NCI-H2081 treated with DMSO at 0.1 percent for 48 hours (cell line): Measurements from ENCODE around the gene SOCS1.
"Not testable (repeated sequence)": the region's sequence is repeated elsewhere in the genome, so short reads cannot be mapped to it uniquely, and the experiment has no call there.

ENCODE experiments used
- DNase-seq: peaks from one replicate; lab custom pipeline; 2025; lab: John Stamatoyannopoulos, UW

Gene SOCS1

DNA sequence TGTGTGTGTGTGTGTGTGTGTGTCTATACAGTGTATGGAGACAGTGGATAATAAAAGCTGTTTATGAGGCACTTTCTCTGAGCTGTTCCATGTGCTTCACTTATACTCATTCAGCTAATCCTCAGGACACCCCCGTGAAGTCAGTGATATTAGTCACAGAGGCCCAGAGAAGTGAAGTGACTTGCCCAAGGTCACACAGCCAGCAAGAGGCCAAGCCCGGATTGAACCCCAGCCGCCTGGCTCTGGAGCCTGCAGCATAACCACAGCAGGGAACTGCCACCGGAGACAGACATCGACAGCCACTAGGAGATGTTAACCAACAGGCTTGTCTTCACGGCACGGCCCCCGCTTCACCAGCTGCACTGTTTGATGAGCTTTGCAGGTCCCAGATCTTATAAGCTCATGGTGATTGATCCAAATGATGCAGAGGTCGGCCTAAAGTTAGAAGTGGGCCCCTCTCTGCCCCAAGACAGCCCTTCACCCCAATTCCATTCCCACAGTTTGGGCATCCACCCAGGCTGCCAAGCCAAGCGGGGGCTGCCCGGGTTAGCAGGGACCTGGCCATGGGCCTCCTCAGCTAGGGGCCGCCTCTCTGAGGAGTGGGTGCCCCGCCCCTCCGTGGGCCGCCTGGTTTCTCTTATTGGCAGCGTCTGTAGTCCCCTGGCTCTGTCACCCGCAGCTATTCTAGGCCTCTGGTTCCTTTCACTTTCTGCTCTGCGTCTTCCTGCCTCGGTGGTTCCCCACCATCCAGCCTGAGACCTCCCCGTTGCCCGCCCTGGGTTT lies 30.9 kb downstream of the SOCS1 start:
- no peak for DNase-seq

- no peak for DNase-seq
Observed at GRCh38 chr16:11224096-11224893, 31.7 kb downstream of the SOCS1 start.

DNA sequence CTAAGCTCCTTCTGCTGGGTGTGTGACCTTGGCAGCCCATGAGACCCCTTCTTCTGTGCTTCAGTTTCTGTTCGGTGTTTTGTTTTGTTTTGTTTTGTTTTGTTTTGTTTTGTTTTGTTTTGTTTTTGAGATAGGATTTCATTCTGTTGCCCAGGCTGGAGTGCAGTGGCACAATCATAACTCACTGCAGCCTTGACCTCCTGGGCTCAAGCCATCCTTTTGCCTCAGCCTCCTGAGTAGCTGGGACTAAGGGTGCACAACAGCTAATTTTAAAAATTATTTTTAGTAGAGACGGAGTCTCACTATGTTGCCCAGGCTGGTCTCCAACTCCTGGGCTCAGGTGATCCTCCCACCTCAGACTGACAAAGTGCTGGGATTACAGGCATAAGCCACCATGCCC lies 35.5 kb downstream of the SOCS1 start:
- DNase-seq = not testable (repeated sequence)

- DNase-seq = no peak
Observed at GRCh38 chr16:11219178-11219577, 36.8 kb downstream of the SOCS1 start.

DNA sequence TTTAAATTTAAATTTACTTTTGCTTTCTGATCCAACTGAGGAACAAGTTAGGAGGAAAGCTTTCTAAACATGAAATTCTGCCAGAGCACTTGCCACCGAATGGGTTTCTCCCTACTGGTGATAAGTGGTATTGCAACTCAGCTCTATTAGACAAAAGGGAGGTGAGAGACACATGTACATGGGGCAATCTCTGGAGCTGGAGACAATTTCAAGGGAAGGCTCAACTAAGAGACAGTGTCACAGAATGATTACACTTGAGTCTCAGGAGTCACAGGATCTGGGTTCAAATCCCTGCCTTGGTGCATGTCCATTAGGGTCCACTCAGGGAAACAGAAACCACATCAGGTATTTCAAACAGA lies 37.4 kb downstream of the SOCS1 start:
- DNase-seq = no peak

- DNase-seq = no peak
Observed at GRCh38 chr16:11217651-11218603, 38.1 kb downstream of the SOCS1 start.

GRCh38 chr16:11215935-11216556 lies 40.0 kb downstream of the SOCS1 start:
- DNase-seq = no peak

- no peak for DNase-seq
Observed at GRCh38 chr16:11213799-11214198, 42.2 kb downstream of the SOCS1 start.

DNA sequence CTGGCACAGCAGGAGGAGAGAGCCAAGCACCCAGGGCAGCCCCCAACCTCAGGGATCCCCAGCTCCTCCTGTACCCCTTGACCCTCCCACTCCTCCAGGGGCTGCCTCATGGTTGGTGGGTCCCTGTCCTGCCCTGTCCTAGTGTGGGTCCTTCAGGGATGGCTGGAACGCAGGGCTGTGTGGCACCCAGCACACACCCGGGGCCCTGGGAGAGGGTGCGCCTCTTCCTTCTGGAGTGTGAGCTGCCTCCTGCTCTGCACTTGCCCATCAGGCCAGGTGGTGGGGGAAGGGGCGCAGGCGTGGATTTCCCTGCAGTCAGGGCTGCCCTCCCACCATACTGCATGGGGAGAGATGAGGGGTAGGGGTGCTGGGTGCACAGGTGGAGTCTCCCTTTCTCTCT lies 42.6 kb downstream of the SOCS1 start:
- DNase-seq = no peak

DNA sequence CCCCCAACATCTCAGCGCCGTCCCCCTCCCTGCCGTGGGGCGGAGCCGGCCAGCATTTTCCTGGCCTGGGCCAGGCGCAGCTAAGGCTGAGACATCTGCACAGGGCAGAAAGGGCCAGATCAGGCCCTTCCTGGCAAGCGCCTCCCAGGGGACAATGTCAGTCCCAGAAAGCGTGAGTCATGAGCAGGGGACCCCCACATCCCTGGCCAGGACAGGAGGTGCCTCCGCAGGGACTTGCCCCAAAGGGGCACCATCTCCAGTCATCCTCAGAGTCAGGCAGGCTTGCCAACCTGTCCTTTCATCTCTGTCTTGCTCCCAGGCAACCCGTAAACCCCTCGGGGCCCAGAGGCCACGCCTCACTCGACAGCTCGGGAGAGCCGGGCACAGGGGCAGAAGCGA lies 43.2 kb downstream of the SOCS1 start:
- DNase-seq = no peak

DNA sequence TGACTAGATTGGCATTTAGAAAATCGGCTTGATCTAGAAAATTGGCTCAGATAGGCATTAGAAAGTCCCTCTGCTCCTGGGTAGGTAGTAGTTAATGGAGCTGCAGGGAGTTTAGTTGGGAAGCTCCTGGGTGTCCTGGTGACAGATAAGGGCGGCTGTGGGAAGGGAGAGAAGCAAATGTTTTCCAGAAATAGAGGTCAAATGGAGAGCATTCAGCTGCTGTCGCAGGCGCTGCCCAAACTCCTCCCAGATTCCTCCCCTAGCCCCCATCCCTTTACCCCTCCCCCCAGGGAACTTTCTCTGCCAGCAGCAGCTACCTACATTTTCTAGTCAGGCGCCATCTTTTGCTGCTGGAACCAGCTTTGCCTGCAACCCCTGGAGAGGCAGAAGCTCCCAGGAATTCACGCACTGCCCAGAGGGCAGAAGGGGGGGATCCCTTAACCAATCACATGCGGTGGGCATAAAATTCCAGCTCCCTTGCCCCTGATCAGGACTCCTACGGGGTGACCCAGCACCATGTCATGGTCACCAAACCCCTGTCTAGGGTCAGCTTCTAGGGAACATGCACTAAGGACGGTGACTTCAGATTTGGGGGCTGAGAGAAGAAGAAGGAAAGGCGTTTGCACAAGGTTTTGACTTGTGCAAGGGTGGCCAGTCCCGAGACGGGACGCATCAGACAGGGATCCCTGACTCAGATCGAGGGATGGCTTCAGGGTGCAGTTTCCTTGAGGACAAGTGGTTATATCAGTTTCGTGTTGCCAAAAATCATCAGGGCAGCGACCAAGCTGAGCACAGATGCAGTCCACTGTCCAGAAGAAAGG lies 43.8 kb downstream of the SOCS1 start:
- no peak for DNase-seq

DNA sequence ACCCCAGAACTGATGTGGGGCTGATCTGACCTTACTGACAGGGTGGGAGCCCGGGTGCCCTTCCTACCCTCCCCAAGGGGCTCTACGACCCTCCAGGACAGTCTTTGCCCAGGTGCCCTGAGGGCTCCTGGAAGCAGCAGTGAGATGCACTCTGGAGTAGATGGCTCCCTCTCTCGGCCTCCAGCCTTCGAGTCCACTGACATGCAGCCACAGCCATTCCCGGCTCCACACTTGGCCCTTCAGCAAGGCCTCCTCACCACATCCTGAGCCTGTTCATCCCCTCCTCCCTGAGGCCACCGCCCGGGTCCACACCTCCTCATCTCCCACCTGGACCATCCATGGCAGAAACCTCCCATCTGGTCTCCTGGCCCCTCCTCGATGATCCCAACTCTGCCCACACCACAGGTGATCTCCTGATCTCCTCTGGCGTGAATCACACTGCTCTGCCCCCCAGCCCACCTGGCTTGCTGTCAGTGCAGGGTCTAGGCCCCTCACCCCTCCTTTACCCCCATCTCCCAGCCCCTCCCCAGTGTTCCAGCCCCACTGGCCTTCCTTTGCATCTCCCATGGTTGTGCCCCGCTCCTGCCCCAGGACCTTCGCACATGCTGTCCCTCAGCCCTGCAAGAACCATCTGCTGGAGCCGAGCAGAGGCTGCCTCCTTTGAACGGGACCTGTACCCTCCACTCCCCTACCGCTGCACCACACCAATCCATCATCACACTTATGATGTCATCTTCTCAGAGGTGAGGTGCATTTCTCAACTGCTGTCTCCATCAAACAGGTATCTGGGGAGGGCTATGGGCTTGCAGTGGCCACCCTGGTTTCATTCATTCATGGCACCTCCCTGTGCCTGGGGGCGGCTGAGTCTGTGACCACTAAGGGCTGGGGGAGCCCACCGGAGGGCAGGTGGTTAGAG lies 44.7 kb downstream of the SOCS1 start:
- no peak for DNase-seq

GRCh38 chr16:11210260-11210659 lies 45.7 kb downstream of the SOCS1 start:
- no peak for DNase-seq

DNA sequence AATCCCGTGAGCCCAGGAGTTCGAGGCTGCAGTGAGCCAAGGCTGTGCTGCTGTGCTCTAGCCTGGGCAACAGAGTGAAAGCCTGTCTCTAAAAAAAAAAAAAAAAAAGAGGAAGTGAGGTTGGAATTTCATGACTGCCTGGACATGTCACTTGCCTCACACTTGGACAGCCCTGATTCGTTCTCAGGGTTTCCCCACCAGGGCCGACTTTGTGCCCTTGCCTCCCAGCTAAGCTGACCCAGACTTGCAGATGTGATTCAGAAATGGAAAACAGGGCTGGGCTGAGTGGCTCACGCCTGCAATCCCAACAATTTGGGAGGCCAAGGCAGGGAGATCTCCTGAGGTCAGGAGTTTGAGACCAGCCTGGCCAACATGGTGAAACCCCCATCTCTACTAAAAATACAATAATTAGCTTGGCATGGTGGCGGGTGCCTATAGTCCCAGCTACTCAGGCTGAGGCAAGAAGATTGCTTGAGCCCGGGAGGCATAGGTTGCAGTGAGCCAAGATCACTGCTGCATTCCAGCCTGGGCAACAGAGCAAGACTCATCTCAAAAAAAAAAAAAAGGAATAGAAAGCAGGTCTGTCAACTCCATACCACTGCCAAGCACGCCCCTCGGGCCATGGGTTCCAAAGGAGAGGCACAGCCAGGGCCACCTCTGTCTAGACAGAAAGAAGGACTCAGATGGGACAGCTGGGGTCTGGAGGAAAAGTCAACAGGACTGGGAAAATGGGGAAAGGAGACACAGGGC lies 46.9 kb downstream of the SOCS1 start:
- DNase-seq = no peak

- DNase-seq = no peak
Observed at GRCh38 chr16:11207646-11208045, 48.4 kb downstream of the SOCS1 start.

- no peak for DNase-seq
Observed at GRCh38 chr16:11205754-11206581, 50.0 kb downstream of the SOCS1 start.

DNA sequence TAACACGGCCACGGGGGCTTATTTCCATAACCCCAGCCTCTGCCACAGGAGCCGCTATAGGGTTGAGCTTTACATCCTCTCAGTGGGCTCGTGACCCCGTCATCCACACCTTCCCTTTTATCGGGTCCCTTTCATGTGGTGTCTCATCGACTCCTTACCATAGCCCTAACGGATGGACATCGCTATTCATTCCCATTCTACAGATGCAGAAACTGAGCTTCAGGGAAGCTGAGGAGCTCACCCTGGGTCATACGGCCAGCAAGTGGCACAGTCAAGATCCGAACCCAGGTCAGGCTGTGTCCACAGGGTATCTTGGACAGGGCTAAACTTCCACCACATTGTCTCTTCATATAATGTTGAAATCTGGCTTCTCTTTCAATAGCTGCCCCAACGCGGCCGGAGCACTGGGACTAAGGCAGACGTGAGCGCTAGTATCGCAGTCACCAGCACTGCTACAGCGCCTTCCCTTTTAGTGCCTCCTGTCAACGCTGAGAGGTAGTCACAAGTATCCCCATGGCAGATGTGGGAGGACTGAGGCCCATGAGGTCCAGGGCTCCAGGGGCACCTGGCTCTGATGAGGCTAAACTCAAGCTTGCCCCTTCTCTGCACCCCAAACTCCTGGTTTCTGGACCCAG lies 50.8 kb downstream of the SOCS1 start:
- DNase-seq = no peak

- DNase-seq = no peak
Observed at GRCh38 chr16:11204513-11205047, 51.4 kb downstream of the SOCS1 start.
